Hepatic stellate cell (primary cell): ENCODE data around the gene NOL4L.
A peak's percentile ranks its signal among the peaks of the same experiment; 100 is the strongest.
"Not testable (repeated sequence)": the region's sequence is repeated elsewhere in the genome, so short reads cannot be mapped to it uniquely, and the experiment has no call there.

Experiments
- DNase-seq: peaks from one replicate; pipeline ENCODE4 v3.0.0; 2011; ENCODE audit warnings: low spot score

The NOL4L gene

GRCh38 chr20:32596681-32597252, 11.6 kb upstream of the NOL4L start:
- DNase-seq: no peak

- no peak for DNase-seq
These were observed 10.0 kb upstream of the NOL4L start for GRCh38 chr20:32595143-32595542.

- not testable (repeated sequence) for DNase-seq
These were observed 9.5 kb upstream of the NOL4L start for GRCh38 chr20:32594669-32595068.

GRCh38 chr20:32594204-32594603, 9.1 kb upstream of the NOL4L start:
- DNase-seq: no peak

- DNase-seq: not testable (repeated sequence)
These were observed 7.5 kb upstream of the NOL4L start for GRCh38 chr20:32592616-32593015.

GRCh38 chr20:32592022-32592421, 6.9 kb upstream of the NOL4L start:
- DNase-seq: no peak

- DNase-seq: no peak
These were observed 4.6 kb upstream of the NOL4L start for GRCh38 chr20:32589769-32590168.

- peak; percentile 73 for DNase-seq
These were observed 4.1 kb upstream of the NOL4L start for GRCh38 chr20:32589256-32589655.

GRCh38 chr20:32588040-32588439, 2.9 kb upstream of the NOL4L start:
- no peak for DNase-seq

GRCh38 chr20:32586291-32586690, 1.2 kb upstream of the NOL4L start:
- no peak for DNase-seq

GRCh38 chr20:32585586-32586127, 524 bp upstream of the NOL4L start:
- DNase-seq: no peak

- DNase-seq: no peak
These were observed 1.5 kb downstream of the NOL4L start for GRCh38 chr20:32583581-32584070.

- no peak for DNase-seq
These were observed 2.2 kb downstream of the NOL4L start for GRCh38 chr20:32582659-32583580.

- DNase-seq: no peak
These were observed 3.1 kb downstream of the NOL4L start for GRCh38 chr20:32581839-32582658.

GRCh38 chr20:32580970-32581838, 3.9 kb downstream of the NOL4L start:
- DNase-seq: no peak

GRCh38 chr20:32580219-32580969, 4.7 kb downstream of the NOL4L start:
- DNase-seq: no peak

GRCh38 chr20:32578840-32579390, 6.2 kb downstream of the NOL4L start:
- no peak for DNase-seq

- not testable (repeated sequence) for DNase-seq
These were observed 7.1 kb downstream of the NOL4L start for GRCh38 chr20:32578062-32578461.

- no peak for DNase-seq
These were observed 7.5 kb downstream of the NOL4L start for GRCh38 chr20:32577657-32578056.

- no peak for DNase-seq
These were observed 8.1 kb downstream of the NOL4L start for GRCh38 chr20:32577023-32577422.
